Nephron (organoid): ENCODE measurements around the gene C2CD4C.

Experiments used
- H3K27ac Mint-ChIP-seq, 3 experiments: 2 replicates each; pipeline ENCODE4 v1.8.0; 2020; ENCODE audit warnings: mixed read lengths in 3 of 3, mild to moderate bottlenecking in 2 of 3, moderate library complexity in 1 of 3
- H3K27me3 Mint-ChIP-seq: 2 replicates; pipeline ENCODE4 v1.8.0; 2021; ENCODE audit warnings: low read depth, mild to moderate bottlenecking, moderate library complexity, mixed read lengths
- H3K36me3 Mint-ChIP-seq: 2 replicates; pipeline ENCODE4 v1.8.0; 2020; ENCODE audit warnings: low read depth, mixed read lengths
- H3K4me1 Mint-ChIP-seq: 2 replicates; pipeline ENCODE4 v1.8.0; 2020; ENCODE audit warnings: mixed read lengths
- H3K4me3 Mint-ChIP-seq, 3 experiments: 2 replicates each; pipeline ENCODE4 v1.8.0; 2020; ENCODE audit warnings: mild to moderate bottlenecking in 3 of 3, mixed read lengths in 3 of 3, moderate library complexity in 2 of 3
- H3K9me3 Mint-ChIP-seq: 2 replicates; pipeline ENCODE4 v1.8.0; 2020; ENCODE audit warnings: mixed read lengths
- TF ChIP-seq, protein P1 (sequence below), 3 experiments: fragments of 200-600 bp; sonication (generic); IDR thresholded peaks; one replicate each; pipeline ENCODE4 v1.5.0; 2021; ENCODE audit warnings: antibody characterized with exemption in 3 of 3; ENCODE audit not compliant: unreplicated experiment in 3 of 3

Gene C2CD4C

DNA sequence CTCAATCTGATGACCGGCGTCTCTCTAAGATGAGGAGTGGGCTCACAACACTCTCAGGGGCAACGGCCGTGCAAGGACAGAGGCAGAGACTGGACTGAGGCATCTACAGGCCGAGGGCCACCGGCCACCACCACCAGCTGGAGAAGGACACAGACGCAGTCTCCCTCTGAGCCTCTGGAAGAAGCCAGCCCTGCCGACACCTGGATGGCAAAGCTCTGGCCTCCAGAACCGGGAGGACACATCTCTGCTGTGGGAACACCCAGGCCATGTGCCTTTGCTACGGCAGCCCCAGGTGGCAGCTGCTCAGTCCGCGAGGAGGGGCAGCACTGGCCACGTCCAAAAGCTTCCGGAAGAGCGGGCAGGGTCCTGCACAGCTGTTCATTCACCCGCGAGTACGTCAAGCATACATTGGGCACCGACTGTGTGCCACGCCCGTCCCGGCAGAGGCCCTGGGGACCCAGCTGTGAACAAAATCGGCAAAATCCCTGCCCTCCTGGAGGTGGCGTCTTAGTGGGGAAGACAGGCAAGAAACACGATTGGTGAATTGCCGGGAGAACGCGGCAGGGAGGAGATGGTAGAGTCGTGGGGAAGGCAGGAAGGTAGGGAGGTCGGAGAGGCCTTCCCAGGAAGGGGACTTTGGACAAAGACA lies 17.1 kb downstream of the C2CD4C start:
- H3K4me3 Mint-ChIP-seq = no peak overlapping the region
- H3K36me3 Mint-ChIP-seq = peaks cover 4% of the 10 kb centered on the region
- H3K27ac Mint-ChIP-seq = no peak overlapping the region
- H3K4me1 Mint-ChIP-seq = no peaks in the 10 kb centered on the region
- peaks cover 6% of the 10 kb centered on the region for H3K27me3 Mint-ChIP-seq
- H3K9me3 Mint-ChIP-seq = peaks cover 15% of the 10 kb centered on the region
- TF ChIP-seq, protein P1, sequence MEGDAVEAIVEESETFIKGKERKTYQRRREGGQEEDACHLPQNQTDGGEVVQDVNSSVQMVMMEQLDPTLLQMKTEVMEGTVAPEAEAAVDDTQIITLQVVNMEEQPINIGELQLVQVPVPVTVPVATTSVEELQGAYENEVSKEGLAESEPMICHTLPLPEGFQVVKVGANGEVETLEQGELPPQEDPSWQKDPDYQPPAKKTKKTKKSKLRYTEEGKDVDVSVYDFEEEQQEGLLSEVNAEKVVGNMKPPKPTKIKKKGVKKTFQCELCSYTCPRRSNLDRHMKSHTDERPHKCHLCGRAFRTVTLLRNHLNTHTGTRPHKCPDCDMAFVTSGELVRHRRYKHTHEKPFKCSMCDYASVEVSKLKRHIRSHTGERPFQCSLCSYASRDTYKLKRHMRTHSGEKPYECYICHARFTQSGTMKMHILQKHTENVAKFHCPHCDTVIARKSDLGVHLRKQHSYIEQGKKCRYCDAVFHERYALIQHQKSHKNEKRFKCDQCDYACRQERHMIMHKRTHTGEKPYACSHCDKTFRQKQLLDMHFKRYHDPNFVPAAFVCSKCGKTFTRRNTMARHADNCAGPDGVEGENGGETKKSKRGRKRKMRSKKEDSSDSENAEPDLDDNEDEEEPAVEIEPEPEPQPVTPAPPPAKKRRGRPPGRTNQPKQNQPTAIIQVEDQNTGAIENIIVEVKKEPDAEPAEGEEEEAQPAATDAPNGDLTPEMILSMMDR (IDR thresholded peaks at IDR 0.05; ENCODE audit: unreplicated experiment in 3 of 3) = no peak

DNA sequence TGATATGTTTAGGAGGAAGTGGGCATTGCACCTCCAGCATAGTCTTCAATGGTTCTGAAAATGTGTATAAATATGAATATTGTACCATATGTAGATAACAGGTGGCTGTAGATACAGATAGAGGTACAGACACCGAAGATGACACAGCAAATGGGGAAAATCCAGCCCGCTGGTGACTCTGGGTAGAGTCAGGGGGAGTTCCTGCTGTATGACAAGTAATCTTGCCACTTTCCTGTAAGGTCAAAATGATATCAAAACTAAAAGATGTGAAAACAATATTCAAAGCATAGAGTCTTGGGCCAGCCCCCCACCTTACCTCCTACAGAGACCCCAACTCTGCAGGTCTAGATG lies 17.8 kb downstream of the C2CD4C start:
- H3K4me1 Mint-ChIP-seq = peaks cover 3% of the 10 kb centered on the region
- TF ChIP-seq, protein P1 (IDR thresholded peaks at IDR 0.05; ENCODE audit: unreplicated experiment in 3 of 3) = no peak
- peaks cover 13% of the 10 kb centered on the region for H3K9me3 Mint-ChIP-seq
- peaks cover 4% of the 10 kb centered on the region for H3K36me3 Mint-ChIP-seq
- peaks cover 11% of the 10 kb centered on the region for H3K27me3 Mint-ChIP-seq
- no peak overlapping the region for H3K4me3 Mint-ChIP-seq
- H3K27ac Mint-ChIP-seq = no peak overlapping the region

DNA sequence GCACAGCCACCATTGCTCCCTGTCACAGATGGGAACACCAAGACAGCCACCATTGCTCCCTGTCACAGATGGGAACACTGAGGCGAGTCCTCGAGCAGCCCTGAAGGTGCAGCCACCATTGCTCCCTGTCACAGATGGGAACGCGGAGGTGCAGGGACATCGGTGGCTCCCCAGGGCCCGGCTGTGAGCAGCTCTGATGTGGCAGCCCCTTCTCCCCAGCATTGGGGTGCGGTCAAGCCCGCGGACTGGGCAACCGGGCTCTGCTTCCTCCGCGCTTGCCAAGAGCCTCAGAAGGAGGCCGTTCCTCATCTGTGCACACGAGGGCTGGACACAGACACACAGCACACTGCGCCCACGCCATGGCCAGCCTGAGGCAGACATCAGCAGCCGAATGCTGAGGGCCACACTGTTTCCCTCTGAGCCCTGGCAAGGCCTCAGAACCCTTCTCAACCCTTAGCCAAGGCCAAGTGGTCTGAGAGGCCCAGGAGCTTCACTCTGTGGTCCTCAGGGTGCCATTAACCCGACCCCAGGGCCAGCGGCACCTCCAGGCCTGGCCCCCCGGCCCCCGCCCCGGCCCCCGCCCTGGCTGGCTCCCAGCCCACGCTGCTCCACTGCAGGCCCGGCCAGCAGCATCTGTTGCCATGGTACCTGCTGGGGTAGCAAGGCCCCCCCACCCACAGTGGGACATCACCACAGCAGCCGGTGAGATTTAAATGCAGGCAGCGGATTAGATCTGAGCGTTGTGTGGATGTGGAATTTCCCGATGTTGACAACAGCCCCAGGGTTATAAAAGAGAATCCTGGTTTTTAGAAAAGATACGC lies 18.4 kb downstream of the C2CD4C start:
- TF ChIP-seq, protein P1 (IDR thresholded peaks at IDR 0.05; ENCODE audit: unreplicated experiment in 3 of 3) = no peak
- Mint-ChIP-seq H3K36me3 (peaks cover 2% of the 10 kb centered on the region), H3K27me3 (peaks cover 10% of the 10 kb centered on the region), H3K27ac (no peak overlapping the region), H3K9me3 (peaks cover 11% of the 10 kb centered on the region), H3K4me1 (peaks cover 6% of the 10 kb centered on the region), H3K4me3 (no peak overlapping the region)

DNA sequence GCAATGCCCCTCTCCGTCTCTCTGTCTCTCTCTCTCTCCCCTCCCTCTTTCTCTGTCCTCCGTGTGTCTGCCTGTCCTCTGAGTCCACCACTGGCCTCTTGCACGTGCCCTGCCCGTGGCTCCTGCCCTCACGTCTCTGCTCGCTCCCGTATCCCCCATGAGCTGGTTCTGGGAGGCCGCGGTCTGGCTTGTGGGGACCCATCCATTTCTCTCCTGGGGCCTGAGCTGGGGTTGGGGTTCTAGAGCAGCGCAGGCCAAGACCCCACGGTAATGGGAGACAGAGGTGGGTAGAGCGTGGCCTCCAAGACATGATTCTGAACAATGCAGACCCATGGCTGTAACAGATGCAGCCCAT lies 19.0 kb downstream of the C2CD4C start:
- Mint-ChIP-seq H3K36me3 (no peaks in the 10 kb centered on the region), H3K27ac (no peak overlapping the region), H3K27me3 (peaks cover 6% of the 10 kb centered on the region), H3K4me1 (peaks cover 6% of the 10 kb centered on the region), H3K9me3 (peaks cover 8% of the 10 kb centered on the region), H3K4me3 (no peak overlapping the region)
- TF ChIP-seq, protein P1 (IDR thresholded peaks at IDR 0.05; ENCODE audit: unreplicated experiment in 3 of 3) = no peak

DNA sequence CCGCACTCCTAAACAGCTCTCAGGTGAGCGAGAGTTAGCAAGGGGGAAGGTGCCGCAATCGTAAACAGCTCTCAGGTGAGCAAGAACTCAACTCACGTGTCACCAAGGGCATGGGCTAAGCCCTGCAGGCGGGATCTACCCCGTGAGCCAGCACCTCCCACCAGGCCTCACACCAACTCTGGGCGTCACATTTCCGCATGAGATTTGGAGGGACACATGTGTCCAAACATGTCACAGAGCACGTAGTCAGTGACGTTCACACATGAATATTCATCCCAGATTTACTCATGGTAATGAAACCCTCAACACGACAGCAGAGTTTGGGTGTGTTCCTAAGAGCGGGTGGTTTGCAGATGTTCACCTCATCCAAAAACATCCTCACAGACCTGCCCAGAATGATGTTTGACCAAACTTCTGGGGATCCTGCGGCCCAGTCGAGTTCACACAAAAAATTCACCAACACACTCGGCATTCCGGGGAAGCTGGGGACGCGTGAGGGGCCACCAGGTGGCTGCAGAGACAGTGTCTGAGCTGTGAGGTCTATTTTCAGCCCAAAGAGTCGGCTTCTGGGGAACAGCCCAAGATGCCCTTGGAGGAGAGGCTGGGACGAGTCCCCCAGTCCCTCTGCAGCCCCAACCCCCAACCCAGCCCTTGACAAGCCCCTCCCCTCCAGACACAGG lies 19.6 kb downstream of the C2CD4C start:
- TF ChIP-seq, protein P1 (IDR thresholded peaks at IDR 0.05; ENCODE audit: unreplicated experiment in 3 of 3) = no peak
- Mint-ChIP-seq H3K9me3 (peaks cover 8% of the 10 kb centered on the region), H3K36me3 (no peaks in the 10 kb centered on the region), H3K27ac (no peak overlapping the region), H3K4me3 (no peak overlapping the region), H3K27me3 (peaks cover 9% of the 10 kb centered on the region), H3K4me1 (peaks cover 6% of the 10 kb centered on the region)
